ENCODE data around the gene COPS7A.

Gene COPS7A

GRCh38 chr12:6770600-6770999 lies 46.8 kb downstream of the COPS7A start:
- DNase-seq, result no peak

- no peak for DNase-seq
Measured at GRCh38 chr12:6771091-6771495, 47.2 kb downstream of the COPS7A start.

DNA sequence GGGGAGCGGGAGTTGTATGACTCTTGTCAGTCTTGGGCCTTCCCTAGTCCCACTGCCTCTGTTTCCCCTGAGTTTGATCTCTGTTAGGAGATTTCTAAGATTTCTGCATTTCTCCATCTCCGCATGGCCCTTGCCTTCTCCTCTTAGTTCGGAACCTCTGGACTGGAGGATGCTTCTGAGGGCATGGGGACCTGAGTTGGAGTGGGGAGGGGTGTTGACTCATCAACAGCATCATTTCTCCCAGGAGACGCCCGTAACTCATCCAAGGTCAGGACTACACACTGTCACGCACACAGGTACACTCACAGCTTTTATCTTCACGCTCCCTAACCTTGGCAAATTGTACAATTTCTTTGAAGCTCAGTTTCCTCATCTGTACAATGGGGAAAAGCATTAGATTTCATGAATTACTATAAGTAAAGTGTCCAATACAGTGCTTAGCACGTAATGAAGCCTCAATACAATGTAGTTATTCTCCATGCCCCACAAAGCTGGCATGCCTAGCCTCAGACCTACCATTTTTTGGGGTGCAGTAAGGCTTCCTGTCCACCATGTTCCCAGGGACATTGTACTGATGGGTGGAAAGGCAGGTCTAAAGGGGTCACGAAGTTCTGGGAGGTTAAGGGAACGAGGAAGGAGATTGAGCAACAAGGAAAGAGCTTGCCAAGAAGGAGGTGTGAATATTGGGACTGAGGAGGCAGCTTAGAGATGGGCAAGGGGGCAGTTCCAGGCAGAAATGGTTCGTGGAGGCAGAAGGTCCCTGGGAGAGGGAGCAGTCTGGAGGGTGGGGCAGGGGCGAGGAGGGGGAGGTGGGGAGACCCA lies 47.9 kb downstream of the COPS7A start:
- no peak for DNase-seq

- DNase-seq, result no peak
Measured at GRCh38 chr12:6772331-6772695, 48.5 kb downstream of the COPS7A start, which contains the start of gene LAG3. Gene LAG3 (plus strand): TSS chr12:6772520. CDS start chr12:6772853, 333 bp downstream.

DNA sequence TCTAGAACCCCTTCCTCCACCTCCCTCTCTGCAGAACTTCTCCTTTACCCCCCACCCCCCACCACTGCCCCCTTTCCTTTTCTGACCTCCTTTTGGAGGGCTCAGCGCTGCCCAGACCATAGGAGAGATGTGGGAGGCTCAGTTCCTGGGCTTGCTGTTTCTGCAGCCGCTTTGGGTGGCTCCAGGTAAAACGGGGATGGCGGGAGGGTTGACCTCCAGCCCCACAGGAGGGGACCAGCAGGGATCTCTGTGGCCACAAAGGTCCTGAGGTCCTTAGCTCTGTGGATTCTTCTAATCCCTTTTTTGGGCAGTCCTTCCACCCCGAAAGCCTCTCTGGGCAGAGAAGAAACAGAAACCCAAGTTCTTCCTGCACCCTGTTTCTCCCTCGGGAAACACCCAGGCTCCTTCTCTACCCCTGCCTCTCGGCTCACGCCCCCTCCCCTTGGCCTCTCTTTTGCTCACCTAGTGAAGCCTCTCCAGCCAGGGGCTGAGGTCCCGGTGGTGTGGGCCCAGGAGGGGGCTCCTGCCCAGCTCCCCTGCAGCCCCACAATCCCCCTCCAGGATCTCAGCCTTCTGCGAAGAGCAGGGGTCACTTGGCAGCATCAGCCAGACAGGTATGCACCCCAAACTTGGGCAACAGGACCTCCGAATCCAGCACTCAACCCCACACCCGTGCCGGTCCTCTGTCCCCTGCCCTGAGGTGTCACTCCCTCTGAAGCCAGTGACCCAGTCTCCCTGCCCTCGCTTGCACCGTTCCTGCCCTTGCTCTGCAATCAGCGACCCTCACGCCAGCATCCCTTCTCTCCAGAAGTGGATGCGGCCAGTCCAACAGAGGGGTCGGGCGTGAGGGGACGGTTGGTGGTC lies 49.1 kb downstream of the COPS7A start:
- DNase-seq, result no peak

DNA sequence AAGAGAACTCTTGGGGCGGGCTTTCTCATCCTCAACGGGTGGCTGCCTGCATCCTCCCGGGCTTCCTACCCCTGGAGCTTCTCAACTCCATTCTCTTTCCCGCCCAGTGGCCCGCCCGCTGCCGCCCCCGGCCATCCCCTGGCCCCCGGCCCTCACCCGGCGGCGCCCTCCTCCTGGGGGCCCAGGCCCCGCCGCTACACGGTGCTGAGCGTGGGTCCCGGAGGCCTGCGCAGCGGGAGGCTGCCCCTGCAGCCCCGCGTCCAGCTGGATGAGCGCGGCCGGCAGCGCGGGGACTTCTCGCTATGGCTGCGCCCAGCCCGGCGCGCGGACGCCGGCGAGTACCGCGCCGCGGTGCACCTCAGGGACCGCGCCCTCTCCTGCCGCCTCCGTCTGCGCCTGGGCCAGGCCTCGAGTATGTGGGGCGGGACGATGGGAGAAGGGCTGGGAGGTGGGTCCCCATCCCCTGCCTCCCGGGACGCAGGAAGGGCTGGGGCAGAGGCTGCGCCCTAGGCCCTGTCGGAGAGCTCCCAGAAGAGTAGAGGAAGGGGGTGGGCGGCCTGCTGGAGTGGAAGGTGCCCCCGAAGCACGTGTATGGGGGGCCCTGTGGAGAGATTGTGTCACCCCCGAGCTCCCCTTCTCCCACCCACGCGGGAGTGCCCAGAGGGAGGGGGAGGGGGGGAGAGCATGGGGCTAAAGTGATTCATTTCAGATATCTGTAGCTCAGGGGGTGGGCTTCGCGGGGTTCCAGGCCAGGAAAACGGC lies 49.9 kb downstream of the COPS7A start:
- no peak for DNase-seq

- no peak for DNase-seq
Measured at GRCh38 chr12:6774499-6775062, 50.7 kb downstream of the COPS7A start.

DNA sequence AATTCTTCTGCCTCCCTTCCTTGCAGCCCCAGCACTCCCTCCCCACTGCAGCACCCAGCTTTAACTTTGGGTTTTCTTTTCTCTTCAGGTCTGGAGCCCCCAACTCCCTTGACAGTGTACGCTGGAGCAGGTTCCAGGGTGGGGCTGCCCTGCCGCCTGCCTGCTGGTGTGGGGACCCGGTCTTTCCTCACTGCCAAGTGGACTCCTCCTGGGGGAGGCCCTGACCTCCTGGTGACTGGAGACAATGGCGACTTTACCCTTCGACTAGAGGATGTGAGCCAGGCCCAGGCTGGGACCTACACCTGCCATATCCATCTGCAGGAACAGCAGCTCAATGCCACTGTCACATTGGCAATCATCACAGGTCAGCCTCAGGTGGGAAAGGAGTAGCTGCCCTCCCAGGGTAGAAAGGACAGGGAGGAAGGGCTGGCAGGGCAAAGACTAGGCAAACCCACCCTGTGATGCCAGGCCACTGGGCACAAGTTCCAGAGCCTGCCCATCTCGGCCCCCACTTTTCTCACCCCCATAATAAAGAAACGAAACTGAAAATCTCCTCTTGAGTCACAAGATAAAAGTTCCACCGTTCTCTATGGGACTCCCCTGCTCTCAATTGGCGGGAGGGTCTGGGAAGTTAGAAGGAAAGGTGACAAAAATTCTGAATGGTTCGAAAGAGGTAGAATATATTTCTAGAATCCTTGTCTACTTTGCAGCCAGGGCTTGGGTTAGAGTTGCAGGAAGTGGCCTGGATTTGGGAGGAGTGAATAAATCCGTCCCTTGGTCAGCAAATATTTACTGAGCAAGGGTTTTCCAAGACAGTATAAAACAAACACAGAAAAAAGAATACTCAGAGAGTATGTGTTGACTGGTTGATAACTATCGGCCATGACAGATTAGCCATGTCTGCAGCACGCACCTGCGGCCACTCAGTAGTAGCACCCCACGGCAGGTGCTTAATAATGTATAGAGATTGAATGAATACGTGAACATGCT lies 51.6 kb downstream of the COPS7A start:
- no peak for DNase-seq

DNA sequence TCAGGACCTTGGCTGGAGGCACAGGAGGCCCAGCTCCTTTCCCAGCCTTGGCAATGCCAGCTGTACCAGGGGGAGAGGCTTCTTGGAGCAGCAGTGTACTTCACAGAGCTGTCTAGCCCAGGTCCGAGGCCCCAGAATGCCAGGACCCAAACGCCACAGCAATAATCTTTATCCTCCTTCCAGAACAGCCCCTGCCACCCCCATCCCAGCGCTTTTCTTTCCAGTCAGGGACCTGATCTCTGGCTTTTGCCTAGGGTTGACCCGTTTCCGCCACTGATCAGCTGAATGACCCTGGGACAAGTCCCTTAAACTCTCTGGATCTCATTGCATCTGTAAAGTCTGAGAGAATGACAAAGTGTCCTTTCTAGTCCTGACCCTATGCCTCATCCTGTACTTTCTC lies 53.5 kb downstream of the COPS7A start:
- DNase-seq, result no peak

DNA sequence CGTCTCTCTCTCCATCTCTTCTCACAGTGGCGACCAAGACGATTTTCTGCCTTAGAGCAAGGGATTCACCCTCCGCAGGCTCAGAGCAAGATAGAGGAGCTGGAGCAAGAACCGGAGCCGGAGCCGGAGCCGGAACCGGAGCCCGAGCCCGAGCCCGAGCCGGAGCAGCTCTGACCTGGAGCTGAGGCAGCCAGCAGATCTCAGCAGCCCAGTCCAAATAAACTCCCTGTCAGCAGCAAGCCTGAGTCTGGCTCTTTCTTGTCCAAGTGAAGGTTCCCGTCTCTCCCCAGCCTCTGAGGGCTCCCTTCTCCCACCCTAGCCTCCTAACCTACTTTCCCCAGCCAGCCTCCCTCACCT lies 54.3 kb downstream of the COPS7A start:
- DNase-seq, result no peak

GRCh38 chr12:6778574-6779550 lies 55.0 kb downstream of the COPS7A start:
- peak; percentile 92 for DNase-seq

DNA sequence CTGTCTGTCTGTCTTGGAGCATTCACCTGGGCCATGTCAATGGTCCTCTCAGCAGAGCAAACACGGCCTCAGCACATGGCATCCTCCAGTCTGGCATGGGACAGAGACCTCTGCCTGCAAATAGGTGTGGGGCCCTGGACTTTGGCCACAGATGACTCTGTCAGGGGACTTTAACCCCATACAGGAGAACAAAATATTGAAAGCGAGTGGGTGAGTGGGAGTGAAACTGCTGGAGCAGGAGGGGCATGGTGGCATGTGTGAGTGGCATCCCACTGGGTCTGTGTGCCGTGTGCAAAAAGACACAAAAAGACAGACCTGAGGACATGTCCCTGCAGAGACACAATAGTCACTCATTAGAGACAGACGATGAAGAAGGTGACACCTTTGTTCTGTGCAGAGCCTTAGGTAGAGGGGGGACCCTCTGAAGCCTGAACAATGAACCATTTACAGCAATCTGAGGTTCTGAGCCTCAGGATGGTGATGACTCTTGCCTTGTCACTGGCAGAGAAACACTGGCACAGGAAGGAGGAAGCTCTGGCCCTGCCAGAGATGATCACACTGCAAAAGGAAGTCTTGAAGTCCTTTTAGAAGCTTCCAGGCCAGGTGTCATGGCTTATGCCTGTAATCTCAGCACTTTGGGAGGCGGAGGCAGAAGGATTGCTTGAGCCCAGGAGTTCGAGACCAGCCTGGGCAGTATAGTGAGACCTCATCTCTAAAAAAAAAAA lies 56.0 kb downstream of the COPS7A start:
- no peak for DNase-seq

DNA sequence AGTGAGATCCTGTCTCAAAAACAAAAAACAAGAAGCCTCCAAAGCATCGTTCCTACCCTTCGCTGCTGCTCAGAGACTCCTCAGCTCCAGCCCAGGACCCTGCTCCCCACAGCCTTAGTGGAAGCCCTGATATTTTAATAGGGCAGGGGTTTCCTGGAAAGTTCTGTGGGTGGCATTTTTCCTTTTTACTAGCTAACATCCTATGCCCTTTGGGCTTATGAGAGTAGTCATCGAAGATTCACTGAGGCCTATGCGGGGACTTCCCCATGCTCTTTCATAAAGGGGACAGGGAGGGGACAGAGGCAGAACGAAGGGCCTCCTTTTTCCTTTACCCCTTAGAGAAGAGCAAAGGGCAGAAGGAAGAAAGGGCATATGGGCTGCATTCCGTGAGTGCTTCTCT lies 56.7 kb downstream of the COPS7A start:
- no peak for DNase-seq
